Measurements from ENCODE around the gene PCDH18. TPM values are rescaled to one million over a fixed set of nuclear protein-coding genes. Genes with fewer than 3 reads are reported as not detected.

PCDH18 gene
- total RNA-seq, 4 donors from 2014 or later: 2.1 to 22.4 (median 11.5) TPM

DNA sequence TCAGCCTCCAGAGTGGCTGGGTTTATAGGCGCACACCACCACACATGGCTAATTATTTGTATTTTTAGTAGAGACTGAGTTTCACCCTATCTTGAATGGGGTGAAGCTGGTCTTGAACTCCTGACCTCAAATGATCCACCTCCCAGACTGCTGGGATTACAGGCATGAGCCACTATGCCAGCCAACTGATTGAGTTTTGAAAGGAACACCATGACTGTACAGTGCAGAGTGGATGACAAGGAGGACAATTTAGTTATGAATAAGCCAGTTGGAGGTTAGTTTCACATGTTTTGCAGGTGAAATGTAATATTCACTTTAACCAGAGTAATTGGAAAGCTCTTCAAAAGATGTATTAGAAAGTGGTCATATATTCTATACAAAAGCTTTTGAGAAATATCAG, 60.8 kb downstream of the PCDH18 start:
- no peak overlapping the region for H3K27ac ChIP-seq
- no peaks in the 10 kb centered on the region for H3K9me3 ChIP-seq
- TF ChIP-seq POLR2A (IDR thresholded peaks at IDR 0.05): no peak
- TF ChIP-seq, protein P1, sequence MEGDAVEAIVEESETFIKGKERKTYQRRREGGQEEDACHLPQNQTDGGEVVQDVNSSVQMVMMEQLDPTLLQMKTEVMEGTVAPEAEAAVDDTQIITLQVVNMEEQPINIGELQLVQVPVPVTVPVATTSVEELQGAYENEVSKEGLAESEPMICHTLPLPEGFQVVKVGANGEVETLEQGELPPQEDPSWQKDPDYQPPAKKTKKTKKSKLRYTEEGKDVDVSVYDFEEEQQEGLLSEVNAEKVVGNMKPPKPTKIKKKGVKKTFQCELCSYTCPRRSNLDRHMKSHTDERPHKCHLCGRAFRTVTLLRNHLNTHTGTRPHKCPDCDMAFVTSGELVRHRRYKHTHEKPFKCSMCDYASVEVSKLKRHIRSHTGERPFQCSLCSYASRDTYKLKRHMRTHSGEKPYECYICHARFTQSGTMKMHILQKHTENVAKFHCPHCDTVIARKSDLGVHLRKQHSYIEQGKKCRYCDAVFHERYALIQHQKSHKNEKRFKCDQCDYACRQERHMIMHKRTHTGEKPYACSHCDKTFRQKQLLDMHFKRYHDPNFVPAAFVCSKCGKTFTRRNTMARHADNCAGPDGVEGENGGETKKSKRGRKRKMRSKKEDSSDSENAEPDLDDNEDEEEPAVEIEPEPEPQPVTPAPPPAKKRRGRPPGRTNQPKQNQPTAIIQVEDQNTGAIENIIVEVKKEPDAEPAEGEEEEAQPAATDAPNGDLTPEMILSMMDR (IDR thresholded peaks at IDR 0.05): no peak
- H3K4me3 ChIP-seq: no peak overlapping the region
- H3K4me1 ChIP-seq: peaks cover 0 to 16% (median 0%) of the 10 kb centered on the region in 3 donors
- H3K36me3 ChIP-seq: no peaks in the 10 kb centered on the region
- H3K27me3 ChIP-seq: no peaks in the 10 kb centered on the region
- intact Hi-C loops (cut with DNase I): no loop called here
- WGBS, 2 donors: 100% methylated on average over 1 of the region's 1 CpG
- DNase-seq: no peak

DNA sequence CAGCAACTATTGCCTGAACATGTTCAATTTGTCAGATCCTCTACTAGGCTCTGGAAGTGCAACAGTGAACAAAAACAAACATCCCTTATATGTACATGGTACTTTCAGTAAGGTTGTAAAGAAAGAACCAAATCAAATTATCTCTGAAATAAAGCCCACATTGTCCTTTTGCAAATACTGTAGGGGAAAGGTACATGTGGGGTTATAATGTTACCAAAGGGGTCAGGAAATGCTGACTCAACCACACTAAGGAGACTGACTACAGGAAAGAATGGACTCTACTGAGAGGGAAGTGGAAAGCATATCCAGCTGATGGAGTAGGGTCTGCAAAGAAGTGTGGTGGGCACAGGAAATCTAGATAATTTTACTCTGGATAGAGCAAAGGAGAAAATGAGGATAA, 61.5 kb downstream of the PCDH18 start:
- DNase-seq: no peak
- TF ChIP-seq POLR2A (IDR thresholded peaks at IDR 0.05): no peak
- TF ChIP-seq, protein P1 (IDR thresholded peaks at IDR 0.05): no peak
- Histone ChIP-seq H3K27ac (no peak overlapping the region), H3K27me3 (no peaks in the 10 kb centered on the region), H3K36me3 (no peaks in the 10 kb centered on the region), H3K9me3 (no peaks in the 10 kb centered on the region), H3K4me3 (no peak overlapping the region), H3K4me1 (peaks cover 0 to 16% (median 0%) of the 10 kb centered on the region in 3 donors)
- intact Hi-C loops (cut with DNase I): no loop called here
